ENCODE measurements around the gene NOX5. TPM values are rescaled to one million over a fixed set of nuclear protein-coding genes. Genes with fewer than 3 reads are reported as not detected.

NOX5 gene
- total and polyA plus RNA-seq, 2 of the 13 experiments (the other 11 are each of a cell fraction or from before 2014, with no cell fraction given): not detected

DNA sequence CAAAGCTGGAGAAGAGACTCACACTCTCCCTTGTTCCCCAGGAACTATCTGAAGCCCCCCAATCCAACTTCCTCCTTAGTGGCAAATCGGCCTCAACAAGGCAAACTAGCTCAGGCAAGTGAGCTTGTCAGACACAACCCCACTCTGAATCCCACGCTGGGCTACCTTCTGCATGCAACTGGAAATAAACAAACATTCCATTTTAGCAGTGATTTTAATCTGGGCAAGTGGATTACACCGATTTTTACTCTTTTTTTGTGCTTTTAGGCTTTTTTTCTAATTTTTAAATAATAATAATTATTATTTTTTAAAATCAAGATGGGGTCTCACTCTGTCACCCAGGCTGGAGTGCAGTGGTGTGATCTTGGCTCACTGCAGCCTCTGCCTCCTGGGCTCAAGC is 2.9 kb upstream of the NOX5 start:
- BruUV-seq (replicated peaks): no TSS peak
- Histone ChIP-seq H3K9ac (ENCODE audit: insufficient read depth, low read depth, low read length) (no peak overlapping the region), H3K4me3 (replicated peaks in 1 of 3; ENCODE audit: insufficient read depth in 1 of 3, low read depth in 2 of 3, low read length in 3 of 3) (no peak overlapping the region), H3K36me3 (replicated peaks in 1 of 2; ENCODE audit: control insufficient read depth in 1 of 2, insufficient read depth in 2 of 2, low read length in 2 of 2) (no peaks in the 10 kb centered on the region), H3K27ac (ENCODE audit: extremely low read length, insufficient read depth, low read length) (no peak overlapping the region), H3K27me3 (ENCODE audit: control insufficient read depth in 1 of 2, insufficient read depth in 2 of 2, low read length in 2 of 2) (peaks cover 0 to 3% of the 10 kb centered on the region in 2 experiments; a peak in 1 of 5 replicates), H4K20me1 (ENCODE audit: insufficient read depth, low read length) (no peaks in the 10 kb centered on the region), H2AFZ (ENCODE audit: low read length) (no peak overlapping the region), H3K9me3 (ENCODE audit: low read length) (peaks cover 22% of the 10 kb centered on the region), H3K4me1 (ENCODE audit: insufficient read depth, low read length) (peaks cover 22% of the 10 kb centered on the region), H3K4me2 (ENCODE audit: low read depth, low read length) (no peak overlapping the region), H3K79me2 (ENCODE audit: insufficient read depth, low read length) (no peaks in the 10 kb centered on the region)
- ChIA-PET CTCF (ENCODE audit: low intra/inter-chr PET ratio, low total read pairs) (no interaction called here), POLR2A (no interaction called here)
- ATAC-seq: no peak
- no peak for FAIRE-seq
- WGBS (ENCODE audit: low lambda C conversion rate): 42% methylated on average over 3 of the region's 3 CpGs
- in situ Hi-C loops (cut with HindIII; ENCODE audit: extremely low pct_ligation_motif_present, low pct_unique_long_range_greater_than_20kb): no loop called here
- intact Hi-C loops (cut with micrococcal nuclease; ENCODE audit: unreplicated experiment): no loop called here
- DNase-seq (ENCODE audit: low spot score): no peak
- TF ChIP-seq THYN1 (CRISPR knock-in tag; IDR thresholded peaks at IDR 0.05; ENCODE audit: borderline replicate concordance, low read depth) (no peak), AKAP8 (CRISPR knock-in tag; IDR thresholded peaks at IDR 0.05) (no peak), NFIB (CRISPR knock-in tag; IDR thresholded peaks at IDR 0.05; ENCODE audit: borderline replicate concordance) (no peak), ZNF737 (CRISPR knock-in tag; IDR thresholded peaks at IDR 0.05; ENCODE audit: borderline replicate concordance) (no peak), PRDM15 (CRISPR knock-in tag; IDR thresholded peaks at IDR 0.05) (no peak), HBP1 (CRISPR knock-in tag; IDR thresholded peaks at IDR 0.05; ENCODE audit: low read depth) (no peak), ZBTB21 (CRISPR knock-in tag; IDR thresholded peaks at IDR 0.05) (no peak), SRSF1 (optimal IDR thresholded peaks at IDR 0.05; ENCODE audit: low read depth, low read length) (no peak), PHF5A (CRISPR knock-in tag; IDR thresholded peaks at IDR 0.05; ENCODE audit: low read depth, unreplicated experiment) (no peak), ZNF501 (CRISPR knock-in tag; IDR thresholded peaks at IDR 0.05) (no peak), USF2 (IDR thresholded peaks at IDR 0.05; ENCODE audit: low read depth, low read length) (no peak), USF2 (CRISPR knock-in tag; IDR thresholded peaks at IDR 0.05; ENCODE audit: borderline replicate concordance) (no peak)
- TF ChIP-seq, protein P1, sequence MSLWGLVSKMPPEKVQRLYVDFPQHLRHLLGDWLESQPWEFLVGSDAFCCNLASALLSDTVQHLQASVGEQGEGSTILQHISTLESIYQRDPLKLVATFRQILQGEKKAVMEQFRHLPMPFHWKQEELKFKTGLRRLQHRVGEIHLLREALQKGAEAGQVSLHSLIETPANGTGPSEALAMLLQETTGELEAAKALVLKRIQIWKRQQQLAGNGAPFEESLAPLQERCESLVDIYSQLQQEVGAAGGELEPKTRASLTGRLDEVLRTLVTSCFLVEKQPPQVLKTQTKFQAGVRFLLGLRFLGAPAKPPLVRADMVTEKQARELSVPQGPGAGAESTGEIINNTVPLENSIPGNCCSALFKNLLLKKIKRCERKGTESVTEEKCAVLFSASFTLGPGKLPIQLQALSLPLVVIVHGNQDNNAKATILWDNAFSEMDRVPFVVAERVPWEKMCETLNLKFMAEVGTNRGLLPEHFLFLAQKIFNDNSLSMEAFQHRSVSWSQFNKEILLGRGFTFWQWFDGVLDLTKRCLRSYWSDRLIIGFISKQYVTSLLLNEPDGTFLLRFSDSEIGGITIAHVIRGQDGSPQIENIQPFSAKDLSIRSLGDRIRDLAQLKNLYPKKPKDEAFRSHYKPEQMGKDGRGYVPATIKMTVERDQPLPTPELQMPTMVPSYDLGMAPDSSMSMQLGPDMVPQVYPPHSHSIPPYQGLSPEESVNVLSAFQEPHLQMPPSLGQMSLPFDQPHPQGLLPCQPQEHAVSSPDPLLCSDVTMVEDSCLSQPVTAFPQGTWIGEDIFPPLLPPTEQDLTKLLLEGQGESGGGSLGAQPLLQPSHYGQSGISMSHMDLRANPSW (CRISPR knock-in tag; IDR thresholded peaks at IDR 0.05; ENCODE audit: borderline replicate concordance): no peak
